ENCODE data around the gene SLC9A5.

The SLC9A5 gene

DNA sequence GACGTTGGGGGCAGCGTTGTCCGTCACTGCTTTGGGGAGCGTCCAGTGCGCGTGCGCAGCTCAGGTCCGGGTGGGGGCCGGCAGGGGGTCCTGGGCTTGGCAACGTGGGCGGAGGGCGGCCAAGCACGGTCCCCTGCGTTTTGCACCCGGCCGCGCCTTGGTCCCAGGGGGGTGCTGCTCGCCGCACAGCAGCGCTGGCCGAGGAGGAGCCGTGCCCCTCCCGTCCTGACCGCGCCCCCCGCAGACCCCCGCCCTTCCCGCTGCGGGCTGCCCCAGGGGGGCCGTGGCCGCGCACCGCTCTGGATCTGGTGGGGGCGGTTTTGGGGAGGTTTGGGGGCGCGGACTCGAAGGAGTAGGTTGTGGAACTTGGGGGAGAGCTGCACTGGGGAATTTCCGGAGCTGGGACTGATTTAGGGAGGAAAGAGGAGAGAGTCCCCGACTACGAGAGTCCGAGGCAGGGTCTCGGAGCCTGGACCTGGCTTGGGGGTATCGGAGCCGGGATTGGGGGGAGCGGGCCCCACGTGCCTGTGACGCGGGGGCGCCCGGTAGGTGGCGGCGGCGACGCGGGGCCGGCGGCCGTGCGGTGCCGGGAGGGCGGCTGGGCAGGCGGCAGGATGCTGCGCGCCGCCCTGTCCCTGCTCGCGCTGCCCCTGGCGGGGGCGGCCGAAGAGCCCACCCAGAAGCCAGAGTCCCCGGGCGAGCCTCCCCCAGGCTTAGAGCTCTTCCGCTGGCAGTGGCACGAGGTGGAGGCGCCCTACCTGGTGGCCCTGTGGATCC lies at the start of gene SLC9A5:
Gene SLC9A5 (plus strand): TSS at position 579 of the 777 bp plus-strand sequence. CDS start 36 bp downstream, at position 615.
- DNase-seq, result peak in 3 of 6 experiments; percentile 10 to 26 (median 21)

- no peak for DNase-seq
Observed at GRCh38 chr16:67199011-67199807, 49.6 kb upstream of the SLC9A5 start, which contains the start of gene ELMO3. TSS of gene ELMO3 (plus strand) at chr16:67199131. CDS start at chr16:67199327, 196 bp downstream.

- no peak for DNase-seq
Observed at GRCh38 chr16:67199808-67200198, 49.0 kb upstream of the SLC9A5 start.

GRCh38 chr16:67200491-67200890 lies 48.3 kb upstream of the SLC9A5 start:
- no peak for DNase-seq

DNA sequence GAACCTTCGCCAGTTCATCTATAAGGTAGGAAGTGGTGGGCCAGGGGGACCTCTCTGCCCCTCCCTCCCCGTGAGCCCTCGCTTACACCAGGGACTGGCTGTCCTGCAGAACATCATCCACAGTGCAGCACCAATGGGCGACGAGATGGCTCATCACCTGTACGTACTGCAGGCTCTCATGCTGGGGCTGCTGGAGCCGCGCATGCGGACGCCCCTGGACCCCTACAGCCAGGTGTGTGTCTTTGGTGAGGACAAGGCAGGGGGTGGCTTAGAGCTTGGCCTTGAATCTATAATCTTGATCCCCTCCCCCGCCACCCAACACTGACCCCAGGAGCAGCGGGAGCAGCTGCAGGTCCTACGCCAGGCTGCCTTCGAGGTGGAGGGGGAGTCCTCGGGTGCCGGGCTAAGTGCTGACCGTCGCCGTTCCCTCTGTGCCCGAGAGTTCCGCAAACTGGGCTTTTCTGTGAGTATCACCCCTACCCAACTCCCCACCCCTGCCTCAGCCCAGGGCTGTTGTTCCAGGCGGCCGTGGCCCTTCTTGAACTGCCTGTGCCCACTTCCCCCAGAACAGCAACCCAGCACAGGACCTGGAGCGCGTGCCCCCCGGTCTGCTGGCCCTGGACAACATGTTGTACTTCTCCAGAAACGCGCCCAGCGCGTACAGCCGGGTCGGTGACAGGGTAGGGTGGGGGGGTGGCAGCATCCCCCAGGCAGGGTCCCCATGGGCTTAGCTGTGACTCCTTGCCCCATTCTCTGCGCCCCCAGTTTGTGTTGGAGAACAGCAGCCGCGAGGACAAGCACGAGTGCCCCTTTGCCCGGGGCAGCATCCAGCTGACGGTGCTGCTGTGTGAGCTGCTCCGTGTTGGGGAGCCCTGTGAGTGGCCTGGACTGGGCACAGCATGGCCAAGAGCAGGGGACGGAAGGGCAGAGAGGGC lies 47.1 kb upstream of the SLC9A5 start:
- no peak for DNase-seq

- DNase-seq, result no peak
Observed at GRCh38 chr16:67202426-67202825, 46.4 kb upstream of the SLC9A5 start.

DNA sequence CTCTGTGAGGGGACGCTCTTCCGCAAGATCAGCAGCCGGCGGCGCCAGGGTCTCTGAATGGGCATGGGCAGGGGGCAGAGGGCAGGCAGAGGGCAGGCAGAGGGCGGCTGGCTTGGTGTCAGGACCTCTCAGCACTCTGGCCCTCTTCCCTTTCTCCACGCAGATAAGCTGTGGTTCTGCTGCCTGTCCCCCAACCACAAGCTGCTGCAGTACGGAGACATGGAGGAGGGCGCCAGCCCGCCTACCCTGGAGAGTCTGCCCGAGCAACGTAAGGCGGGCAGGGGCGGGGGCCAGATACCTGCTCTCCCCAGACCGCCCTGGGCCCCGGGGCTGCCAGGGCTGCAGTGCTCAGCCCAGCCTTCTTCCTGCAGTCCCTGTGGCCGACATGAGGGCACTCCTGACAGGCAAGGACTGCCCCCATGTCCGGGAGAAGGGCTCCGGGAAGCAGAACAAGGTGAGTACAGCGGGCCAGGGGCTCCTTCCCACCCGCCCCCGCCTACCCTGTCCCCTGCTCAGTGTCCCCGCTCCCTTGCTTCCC lies 45.8 kb upstream of the SLC9A5 start:
- no peak for DNase-seq

GRCh38 chr16:67204076-67204475 lies 44.7 kb upstream of the SLC9A5 start:
- no peak for DNase-seq

- DNase-seq, result no peak
Observed at GRCh38 chr16:67206129-67206837, 42.5 kb upstream of the SLC9A5 start.

DNA sequence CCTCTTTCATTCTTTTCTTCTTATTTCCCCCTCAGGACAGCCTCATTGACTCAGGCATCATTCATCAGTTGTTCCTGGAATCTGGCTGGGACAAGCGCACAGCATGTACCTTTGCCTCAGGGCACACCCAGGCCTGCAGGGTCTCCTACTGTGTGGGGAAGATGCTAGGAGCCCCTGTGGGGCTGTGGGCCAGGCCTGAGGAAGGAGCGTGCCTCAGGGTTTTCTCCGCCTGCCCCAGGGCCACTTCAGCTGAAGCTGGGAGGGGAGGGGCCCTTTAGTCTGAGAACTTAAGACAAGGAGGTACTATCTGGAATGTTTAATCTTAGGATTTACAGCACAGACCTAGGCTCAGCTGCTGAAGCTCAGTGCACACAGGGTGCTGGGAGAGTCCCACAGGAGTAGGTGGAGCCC lies 41.9 kb upstream of the SLC9A5 start:
- no peak for DNase-seq

- no peak for DNase-seq
Observed at GRCh38 chr16:67207249-67208091, 41.3 kb upstream of the SLC9A5 start.

DNA sequence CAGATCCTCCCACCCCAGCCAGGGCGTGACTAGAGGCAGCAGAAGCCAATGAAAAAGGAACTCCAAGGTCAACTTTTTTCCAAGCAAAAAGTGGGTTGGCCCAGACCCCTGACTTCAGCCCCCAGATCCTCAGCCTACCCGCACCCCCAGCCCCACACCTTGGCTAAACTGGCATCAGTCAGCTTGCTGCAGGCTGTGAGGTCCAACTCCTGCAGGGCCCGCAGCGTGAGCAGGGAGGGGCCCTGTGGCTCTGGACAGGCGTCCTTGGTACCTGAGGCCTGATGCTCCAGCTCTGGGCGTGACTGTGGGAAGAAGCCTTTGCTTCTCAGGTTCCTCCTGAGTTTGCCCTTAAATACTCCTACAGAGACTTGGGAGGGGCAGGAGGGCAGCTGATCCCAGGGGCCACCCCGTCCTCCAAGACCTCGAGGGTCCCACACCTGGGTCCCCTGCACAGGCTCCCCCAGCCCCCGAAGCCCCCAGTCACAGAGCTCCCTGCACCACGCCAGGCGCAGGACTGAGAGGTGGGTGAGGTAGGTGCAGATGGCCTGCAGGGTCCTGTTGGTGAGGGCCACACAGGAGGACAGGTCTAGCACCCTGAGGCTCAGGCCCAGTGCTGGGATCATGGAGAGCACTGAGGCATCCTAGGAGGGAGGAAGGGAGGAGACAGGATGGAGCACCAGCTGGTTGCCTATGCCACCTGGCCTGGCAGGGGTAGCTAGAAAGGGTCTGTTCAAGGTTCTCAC lies 40.5 kb upstream of the SLC9A5 start:
- DNase-seq, result no peak

DNA sequence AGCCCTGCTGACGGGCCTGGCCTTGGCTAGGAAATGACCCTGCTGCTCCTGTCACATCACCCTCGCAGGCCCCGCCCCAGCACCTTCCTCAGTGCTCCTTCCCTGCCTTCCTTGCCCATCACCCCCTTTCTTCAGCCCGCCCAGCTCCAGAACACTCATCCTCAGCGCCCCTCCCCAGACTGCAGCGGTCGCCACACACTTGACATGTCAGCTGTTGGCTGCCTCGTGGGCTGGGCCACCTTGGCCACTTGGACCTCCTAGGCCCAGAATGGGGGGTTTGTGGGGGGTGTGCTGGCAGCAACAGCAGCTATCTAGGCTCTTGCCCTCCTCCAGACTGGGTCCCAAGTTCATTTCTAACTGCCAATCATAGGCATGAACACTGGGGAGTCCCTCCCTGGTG lies 39.2 kb upstream of the SLC9A5 start:
- DNase-seq, result no peak

GRCh38 chr16:67210069-67210937 lies 38.5 kb upstream of the SLC9A5 start:
- no peak for DNase-seq

- DNase-seq, result no peak
Observed at GRCh38 chr16:67211674-67212073, 37.1 kb upstream of the SLC9A5 start.

GRCh38 chr16:67212766-67213165 lies 36.0 kb upstream of the SLC9A5 start:
- DNase-seq, result no peak

DNA sequence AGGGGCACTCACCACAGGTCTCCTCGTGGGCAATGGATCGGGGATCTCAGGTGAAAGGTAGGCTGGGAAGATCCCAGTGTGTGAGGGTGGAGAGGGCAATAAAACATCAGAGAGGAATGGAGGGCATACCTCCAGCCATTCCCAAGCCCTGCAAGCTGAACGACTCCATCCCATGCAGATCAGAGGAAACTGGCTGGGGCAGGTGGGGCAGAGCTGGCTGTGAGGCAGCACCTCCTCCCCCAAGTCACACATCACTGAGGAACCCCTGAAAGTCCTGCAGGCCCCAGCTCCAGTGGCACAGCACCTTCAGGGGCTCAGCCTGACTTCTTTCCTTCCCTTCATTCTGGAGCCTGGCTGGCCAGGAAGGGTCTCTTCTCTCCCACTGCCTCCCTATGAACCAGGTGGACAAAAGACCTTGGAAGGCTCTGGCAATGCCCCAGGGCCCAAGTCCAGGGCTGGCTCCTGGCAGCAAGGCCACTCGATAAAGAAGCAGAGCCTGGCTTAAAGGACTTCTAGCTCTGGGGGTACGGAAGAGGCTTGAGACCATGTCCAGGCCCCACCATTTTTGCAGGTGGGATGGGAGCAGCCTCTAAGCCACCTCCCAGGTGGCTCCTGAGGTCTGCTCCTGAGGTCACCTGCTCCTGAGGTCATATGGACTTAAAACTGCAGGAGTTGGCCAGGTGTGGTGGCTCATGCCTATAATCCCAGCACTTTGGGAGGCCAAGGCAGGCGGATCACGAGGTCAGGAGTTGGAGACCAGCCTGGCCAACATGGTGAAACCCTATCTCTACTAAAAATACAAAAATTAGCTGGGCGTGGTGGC lies 35.4 kb upstream of the SLC9A5 start:
- no peak for DNase-seq

DNA sequence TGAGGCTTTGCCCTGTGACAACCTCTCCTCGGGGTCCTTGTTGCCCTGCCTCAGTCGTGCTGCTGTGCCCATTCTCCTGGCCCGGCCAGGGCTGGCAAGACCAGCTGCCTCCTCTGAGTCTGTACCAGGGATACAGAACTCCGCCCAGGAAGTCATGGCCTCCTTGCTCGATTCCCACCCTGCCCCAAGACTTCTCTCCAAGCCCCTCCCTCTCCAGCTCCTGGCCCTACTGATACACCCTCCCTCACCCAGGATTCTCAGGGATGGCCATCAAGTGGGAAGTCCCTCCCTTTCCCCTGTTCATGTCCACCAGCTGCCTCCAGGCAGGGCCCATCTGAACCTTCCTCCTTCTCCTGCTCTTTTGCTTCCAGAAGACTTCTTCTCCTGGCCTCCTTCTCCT lies 33.1 kb upstream of the SLC9A5 start:
- DNase-seq, result no peak
